Hepatocyte (in vitro differentiated cells): ENCODE data around the gene PPM1K. TPM values are rescaled to one million over a fixed set of nuclear protein-coding genes. Genes with fewer than 3 reads are reported as not detected.

Experiments used
- DNase-seq: peaks from one replicate; pipeline ENCODE4 v3.0.0-alpha.2; 2016; ENCODE audit warnings: low spot score
- H2AFZ ChIP-seq: fragments of 200-600 bp; sonication (generic); 2 replicates; pipeline ENCODE4 v1.6.0; 2016; ENCODE audit warnings: antibody characterized with exemption, mild to moderate bottlenecking
- H3K27ac ChIP-seq: fragments of 200-600 bp; sonication (generic); 2 replicates; pipeline ENCODE4 v1.5.1; 2016; ENCODE audit warnings: mild to moderate bottlenecking
- H3K27me3 ChIP-seq: fragments of 200-600 bp; sonication (generic); 2 replicates; pipeline ENCODE4 v1.6.1; 2016
- H3K36me3 ChIP-seq: fragments of 200-600 bp; sonication (generic); replicated peaks from 2 replicates; pipeline ENCODE4 v1.5.1; 2016; ENCODE audit warnings: low read depth; ENCODE audit not compliant: insufficient read depth
- H3K4me1 ChIP-seq: fragments of 200-600 bp; sonication (generic); 2 replicates; pipeline ENCODE4 v1.5.1; 2016; ENCODE audit warnings: mild to moderate bottlenecking, moderate library complexity; ENCODE audit not compliant: insufficient read depth
- H3K4me2 ChIP-seq: fragments of 200-600 bp; sonication (generic); 2 replicates; pipeline ENCODE4 v1.6.0; 2016
- H3K4me3 ChIP-seq: fragments of 200-600 bp; sonication (generic); 2 replicates; pipeline ENCODE4 v1.5.1; 2016; ENCODE audit warnings: mild to moderate bottlenecking
- H3K79me2 ChIP-seq: fragments of 200-600 bp; sonication (generic); 2 replicates; pipeline ENCODE4 v1.6.0; 2017; ENCODE audit warnings: mild to moderate bottlenecking
- H3K9me2 ChIP-seq: fragments of 200-600 bp; sonication (generic); replicated peaks from 2 replicates; pipeline ENCODE4 v1.6.0; 2017; ENCODE audit warnings: mild to moderate bottlenecking; ENCODE audit not compliant: insufficient read depth
- H3K9me3 ChIP-seq: fragments of 200-600 bp; sonication (generic); 2 replicates; pipeline ENCODE4 v1.5.1; 2016; ENCODE audit warnings: low read depth, mild to moderate bottlenecking
- H4K20me1 ChIP-seq: fragments of 200-600 bp; sonication (generic); 2 replicates; pipeline ENCODE4 v1.6.0; 2016; ENCODE audit warnings: mild to moderate bottlenecking; ENCODE audit not compliant: insufficient read depth, poor library complexity, severe bottlenecking
- EZH2 ChIP-seq: fragments of 200-600 bp; sonication (generic); IDR thresholded peaks from 2 replicates; pipeline ENCODE4 v1.6.1; 2016; ENCODE audit warnings: antibody characterized with exemption, mild to moderate bottlenecking, borderline replicate concordance
- EZH2phosphoT487 ChIP-seq: fragments of 200-600 bp; sonication (generic); IDR thresholded peaks from one replicate; pipeline ENCODE4 v1.6.1; 2018; ENCODE audit warnings: antibody characterized with exemption, mild to moderate bottlenecking, low read depth, moderate library complexity; ENCODE audit not compliant: unreplicated experiment, severe bottlenecking
- WGBS: methylation state at CpG from one replicate; pipeline ENCODE4 v1.1.6; 2016; ENCODE audit warnings: low lambda C conversion rate; ENCODE audit errors: missing lambda C conversion rate; 5-methylcytosine and 5-hydroxymethylcytosine counted together
- polyA plus RNA-seq: library from polyadenylated mRNA; unstranded; fragments of >200 nt; fragmentation: Nextera tagmentation; extraction: Ambion mirVana; gene quantifications from 2 replicates; pipeline ENCODE4 v1.2.1, GENCODE V29; 2016
- total RNA-seq: library from RNA; depleted of rRNA; stranded (reverse); fragments of >200 nt; gene quantifications from 2 replicates; pipeline ENCODE4 v1.2.3, GENCODE V29; 2014
- TF ChIP-seq, protein P1 (sequence below): fragments of 200-600 bp; sonication (generic); IDR thresholded peaks from 2 replicates; pipeline ENCODE4 v1.5.1; 2016; ENCODE audit warnings: antibody characterized with exemption, mild to moderate bottlenecking; ENCODE audit not compliant: poor library complexity

Gene PPM1K
- total and polyA plus RNA-seq, 2 experiments from 2014 or later, result 12.6 to 20.0 TPM

DNA sequence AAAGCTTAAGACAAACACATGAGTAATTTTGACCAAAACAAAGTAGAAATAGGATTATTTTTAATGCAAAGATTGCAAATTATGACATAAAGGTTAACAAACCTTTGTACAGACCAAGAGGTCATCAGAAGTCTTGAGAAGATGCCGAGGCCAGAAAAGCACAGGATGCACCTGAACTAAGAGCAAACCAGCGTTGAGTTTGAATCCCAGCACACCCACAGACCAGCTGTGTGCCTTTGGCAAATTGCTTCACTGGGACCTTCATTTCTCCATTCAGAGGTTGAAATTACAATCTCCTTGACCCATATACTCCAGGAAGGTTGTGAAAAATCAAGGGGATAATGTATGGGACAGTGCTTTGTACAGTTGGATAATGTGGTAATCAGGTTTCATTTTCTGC lies 56.6 kb downstream of the PPM1K start:
- TF ChIP-seq EZH2phosphoT487 (no peak), EZH2 (no peak)
- TF ChIP-seq, protein P1, sequence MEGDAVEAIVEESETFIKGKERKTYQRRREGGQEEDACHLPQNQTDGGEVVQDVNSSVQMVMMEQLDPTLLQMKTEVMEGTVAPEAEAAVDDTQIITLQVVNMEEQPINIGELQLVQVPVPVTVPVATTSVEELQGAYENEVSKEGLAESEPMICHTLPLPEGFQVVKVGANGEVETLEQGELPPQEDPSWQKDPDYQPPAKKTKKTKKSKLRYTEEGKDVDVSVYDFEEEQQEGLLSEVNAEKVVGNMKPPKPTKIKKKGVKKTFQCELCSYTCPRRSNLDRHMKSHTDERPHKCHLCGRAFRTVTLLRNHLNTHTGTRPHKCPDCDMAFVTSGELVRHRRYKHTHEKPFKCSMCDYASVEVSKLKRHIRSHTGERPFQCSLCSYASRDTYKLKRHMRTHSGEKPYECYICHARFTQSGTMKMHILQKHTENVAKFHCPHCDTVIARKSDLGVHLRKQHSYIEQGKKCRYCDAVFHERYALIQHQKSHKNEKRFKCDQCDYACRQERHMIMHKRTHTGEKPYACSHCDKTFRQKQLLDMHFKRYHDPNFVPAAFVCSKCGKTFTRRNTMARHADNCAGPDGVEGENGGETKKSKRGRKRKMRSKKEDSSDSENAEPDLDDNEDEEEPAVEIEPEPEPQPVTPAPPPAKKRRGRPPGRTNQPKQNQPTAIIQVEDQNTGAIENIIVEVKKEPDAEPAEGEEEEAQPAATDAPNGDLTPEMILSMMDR, result no peak
- H3K79me2 ChIP-seq, result no peaks in the 10 kb centered on the region
- no peak overlapping the region for H3K27ac ChIP-seq
- H3K9me2 ChIP-seq, result no peaks in the 10 kb centered on the region
- no peak overlapping the region for H3K4me2 ChIP-seq
- no peak for DNase-seq
- H3K36me3 ChIP-seq, result no peaks in the 10 kb centered on the region
- no peak overlapping the region for H3K4me3 ChIP-seq
- H3K9me3 ChIP-seq, result no peaks in the 10 kb centered on the region
- no peak overlapping the region for H2AFZ ChIP-seq
- no peaks in the 10 kb centered on the region for H3K27me3 ChIP-seq
- 98% methylated on average over 2 of the region's 2 CpGs for WGBS
- H4K20me1 ChIP-seq, result no peaks in the 10 kb centered on the region
- no peaks in the 10 kb centered on the region for H3K4me1 ChIP-seq

DNA sequence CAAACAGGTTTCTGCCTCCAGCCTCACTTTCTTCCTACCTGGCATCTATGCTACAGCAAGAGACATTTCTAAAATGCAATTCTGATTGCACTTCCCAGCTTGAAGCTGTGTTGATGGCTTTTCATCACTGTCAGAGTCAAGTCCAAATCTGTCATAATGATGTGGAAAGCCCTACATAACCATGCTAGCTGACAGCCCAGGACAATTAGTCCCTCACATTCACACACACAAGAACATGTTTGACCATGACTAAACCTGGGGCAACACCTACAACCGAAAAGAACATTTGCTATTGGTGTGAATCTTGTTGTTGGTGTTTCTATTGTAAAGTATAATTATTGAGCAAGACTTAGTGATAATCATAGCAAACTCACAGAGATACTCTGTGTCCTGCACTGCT lies 58.2 kb downstream of the PPM1K start:
- no peak overlapping the region for H3K4me2 ChIP-seq
- H3K36me3 ChIP-seq, result no peaks in the 10 kb centered on the region
- WGBS, result 85% methylated on average over 1 of the region's 1 CpG

DNA sequence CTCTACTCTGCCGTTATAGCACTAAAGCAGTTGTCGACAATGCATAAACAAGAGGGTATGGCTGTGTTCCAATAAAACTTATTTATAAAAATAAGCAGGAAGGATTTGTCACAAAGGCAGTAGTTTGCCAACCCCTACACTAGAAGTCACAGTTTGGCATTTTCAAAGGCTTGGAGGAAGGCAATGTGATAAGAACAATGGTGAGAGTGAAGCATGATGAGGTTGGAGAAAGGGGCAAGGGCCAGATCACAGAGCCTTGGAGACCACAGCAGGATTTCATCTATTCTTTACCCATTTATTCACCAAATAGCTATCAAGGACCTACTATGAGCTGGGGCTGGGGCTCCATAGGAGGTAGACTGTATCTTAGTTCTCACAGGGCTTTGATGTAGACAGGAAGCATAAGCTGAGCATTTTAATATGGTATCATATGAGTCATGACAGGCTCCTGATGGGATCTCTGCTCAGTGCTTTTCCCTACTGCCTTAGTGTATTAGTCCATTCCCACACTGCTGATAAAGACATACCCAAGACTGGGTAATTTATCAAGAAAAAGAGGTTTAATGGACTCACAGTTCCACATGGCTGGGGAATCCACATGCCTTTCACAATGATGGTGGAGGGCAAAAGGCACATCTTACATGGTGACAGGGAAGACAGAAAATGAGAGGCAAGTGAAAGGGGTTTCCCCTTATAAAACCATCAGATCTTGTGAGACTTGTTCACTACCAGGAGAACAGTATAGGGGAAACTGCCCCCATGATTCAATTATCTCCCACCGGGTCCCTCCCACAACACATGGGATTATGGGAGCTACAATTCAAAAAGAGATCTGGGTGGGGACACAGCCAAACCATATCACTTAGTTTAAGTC lies 58.9 kb downstream of the PPM1K start:
- Histone ChIP-seq H3K4me2 (no peak overlapping the region), H3K4me1 (no peaks in the 10 kb centered on the region), H3K27ac (no peak overlapping the region), H4K20me1 (no peaks in the 10 kb centered on the region), H3K9me2 (no peaks in the 10 kb centered on the region), H3K27me3 (no peaks in the 10 kb centered on the region), H3K36me3 (no peaks in the 10 kb centered on the region), H2AFZ (no peak overlapping the region), H3K79me2 (no peaks in the 10 kb centered on the region), H3K4me3 (no peak overlapping the region), H3K9me3 (no peaks in the 10 kb centered on the region)
- TF ChIP-seq EZH2, result no peak
- TF ChIP-seq, protein P1, result no peak
- TF ChIP-seq EZH2phosphoT487, result no peak
- 66% methylated on average over 3 of the region's 3 CpGs for WGBS
- no peak for DNase-seq

More for the DNA sequence above, 58.2 kb downstream of the PPM1K start:
- Histone ChIP-seq H3K9me2 (no peaks in the 10 kb centered on the region), H2AFZ (no peak overlapping the region), H3K27me3 (no peaks in the 10 kb centered on the region), H4K20me1 (no peaks in the 10 kb centered on the region), H3K79me2 (no peaks in the 10 kb centered on the region), H3K27ac (no peak overlapping the region), H3K4me1 (no peaks in the 10 kb centered on the region), H3K4me3 (no peak overlapping the region), H3K9me3 (no peaks in the 10 kb centered on the region)
- DNase-seq, result no peak
- no peak for TF ChIP-seq EZH2phosphoT487
- TF ChIP-seq, protein P1, result no peak
- TF ChIP-seq EZH2, result no peak
